ENCODE data around the gene SP9. TPM values are rescaled to one million over a fixed set of nuclear protein-coding genes. Genes with fewer than 3 reads are reported as not detected.

The SP9 gene
- total RNA-seq (not detected), polyA plus RNA-seq (not detected)
- long read RNA-seq, donor 1 = 0 reads
- long read RNA-seq, donor 2 = 0 reads
- long read RNA-seq, donor 3 = 0 reads
- long read RNA-seq, donor 4 = 0 reads
- long read RNA-seq, donor 5 = 0 reads
- long read RNA-seq, donor 6 = 0 reads
- long read RNA-seq, donor 7 = 0 reads
- long read RNA-seq, donor 8 = 0 reads
- long read RNA-seq, donor 9 = 0 reads
- long read RNA-seq, donor 10 = 0 reads

DNA sequence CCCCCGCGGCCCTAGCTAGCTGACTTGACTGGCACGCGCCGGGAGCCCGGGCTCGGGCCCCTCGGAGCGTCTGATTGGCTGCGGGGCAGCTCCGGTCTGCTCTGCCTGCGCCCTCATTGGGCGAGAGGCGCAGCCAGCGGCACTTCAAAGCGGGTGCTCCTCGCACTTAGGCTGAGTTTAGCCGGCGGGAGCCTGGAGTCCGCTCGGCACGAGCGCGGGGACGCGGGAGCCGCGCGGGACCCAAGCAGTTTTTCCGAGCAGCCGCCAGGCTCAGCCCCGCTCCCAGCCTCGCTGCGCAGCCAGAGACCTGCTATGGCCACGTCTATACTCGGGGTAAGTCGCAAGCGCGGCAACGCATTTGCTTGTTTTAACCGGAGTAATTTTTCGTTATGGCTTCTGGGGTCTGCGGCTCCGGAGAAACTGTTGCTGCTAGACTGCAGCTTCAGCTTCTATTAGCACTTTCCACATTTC, at the start of gene SP9:
SP9 (plus strand) TSS at position 174 of the 471 bp plus-strand sequence; CDS start at position 313, 139 bp downstream.
- WGBS, 4 donors = 7 to 13% (median 10%) methylated on average over 15 to 44 of the region's 44 CpGs
- peak in 1 of 7 donors; percentile 7 for DNase-seq
- no peak within 1 kb of the TSS for H3K27ac ChIP-seq
- peaks cover 7 to 37% of the 10 kb centered on the region in 2 donors for H3K4me1 ChIP-seq (replicated peaks in 1 of 2)
- H3K9me3 ChIP-seq (replicated peaks in 1 of 3) = peaks cover 0 to 5% (median 0%) of the 10 kb centered on the region in 3 donors
- H3K36me3 ChIP-seq (replicated peaks in 1 of 2) = no peaks in the 10 kb centered on the region
- H3K27me3 ChIP-seq = peaks cover 100% of the 10 kb centered on the region
- TF ChIP-seq POLR2A (IDR thresholded peaks at IDR 0.05) = no peak
- TF ChIP-seq, protein P1, sequence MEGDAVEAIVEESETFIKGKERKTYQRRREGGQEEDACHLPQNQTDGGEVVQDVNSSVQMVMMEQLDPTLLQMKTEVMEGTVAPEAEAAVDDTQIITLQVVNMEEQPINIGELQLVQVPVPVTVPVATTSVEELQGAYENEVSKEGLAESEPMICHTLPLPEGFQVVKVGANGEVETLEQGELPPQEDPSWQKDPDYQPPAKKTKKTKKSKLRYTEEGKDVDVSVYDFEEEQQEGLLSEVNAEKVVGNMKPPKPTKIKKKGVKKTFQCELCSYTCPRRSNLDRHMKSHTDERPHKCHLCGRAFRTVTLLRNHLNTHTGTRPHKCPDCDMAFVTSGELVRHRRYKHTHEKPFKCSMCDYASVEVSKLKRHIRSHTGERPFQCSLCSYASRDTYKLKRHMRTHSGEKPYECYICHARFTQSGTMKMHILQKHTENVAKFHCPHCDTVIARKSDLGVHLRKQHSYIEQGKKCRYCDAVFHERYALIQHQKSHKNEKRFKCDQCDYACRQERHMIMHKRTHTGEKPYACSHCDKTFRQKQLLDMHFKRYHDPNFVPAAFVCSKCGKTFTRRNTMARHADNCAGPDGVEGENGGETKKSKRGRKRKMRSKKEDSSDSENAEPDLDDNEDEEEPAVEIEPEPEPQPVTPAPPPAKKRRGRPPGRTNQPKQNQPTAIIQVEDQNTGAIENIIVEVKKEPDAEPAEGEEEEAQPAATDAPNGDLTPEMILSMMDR (IDR thresholded peaks at IDR 0.05) = no peak
- intact Hi-C loops (cut with DNase I) = loop anchor here in 1 of 2 donors (10.0 kb wide), 1 partner anchor 450 kb away; no protein-coding TSS in a partner anchor
- H3K4me3 ChIP-seq = no peak within 1 kb of the TSS

DNA sequence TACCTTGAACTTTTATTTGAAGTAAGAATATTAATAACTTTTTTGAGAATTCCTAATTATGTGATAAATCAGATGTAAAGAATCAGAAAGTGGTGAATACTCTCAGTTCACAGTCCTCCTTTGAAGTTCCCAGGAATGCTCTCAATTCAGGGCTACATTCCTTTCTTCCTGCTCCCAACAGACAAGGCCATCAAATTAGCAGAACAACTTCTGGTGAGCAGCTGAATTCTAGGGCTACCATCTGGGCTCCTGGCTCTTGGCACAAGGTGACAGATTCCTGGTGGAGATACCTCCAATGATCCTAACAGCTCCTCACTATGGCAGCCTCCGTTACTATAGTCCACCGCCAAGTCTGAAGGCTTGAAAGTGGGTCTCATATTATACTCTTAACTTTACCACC, 48.6 kb upstream of the SP9 start:
- intact Hi-C loops (cut with DNase I) = no loop called here
- TF ChIP-seq POLR2A (IDR thresholded peaks at IDR 0.05) = no peak
- TF ChIP-seq, protein P1 (IDR thresholded peaks at IDR 0.05) = no peak
- H3K4me1 ChIP-seq (replicated peaks in 1 of 2) = no peaks in the 10 kb centered on the region
- 79 to 93% (median 86%) methylated on average over 2 of the region's 2 CpGs for WGBS, 4 donors
- no peaks in the 10 kb centered on the region for H3K36me3 ChIP-seq (replicated peaks in 1 of 2)
- no peak overlapping the region for H3K27ac ChIP-seq
- peaks cover 10% of the 10 kb centered on the region for H3K27me3 ChIP-seq
- no peaks in the 10 kb centered on the region for H3K9me3 ChIP-seq (replicated peaks in 1 of 3)
- H3K4me3 ChIP-seq = no peak overlapping the region
- DNase-seq = no peak

DNA sequence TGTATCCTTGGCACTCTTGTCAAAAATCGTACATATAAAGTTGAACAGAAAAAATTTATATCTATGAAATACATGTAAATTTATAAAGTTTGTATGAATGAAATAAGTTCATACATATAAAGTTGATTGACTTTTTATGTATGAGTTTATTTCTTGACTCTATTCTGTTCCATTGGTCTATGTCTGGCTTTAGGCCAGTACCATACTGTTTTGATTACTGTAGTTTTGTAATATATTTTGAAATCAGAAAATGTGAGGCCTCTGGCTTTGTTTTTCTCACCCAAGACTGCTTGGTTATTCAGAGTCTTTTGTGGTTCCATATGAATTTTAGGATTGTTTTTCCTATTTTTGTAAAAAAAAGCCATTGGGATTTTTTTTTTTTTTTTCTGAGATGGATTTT, 41.8 kb upstream of the SP9 start:
- 79 to 92% (median 84%) methylated on average over 1 of the region's 1 CpG for WGBS, 4 donors
- DNase-seq = no peak
- Histone ChIP-seq H3K27ac (no peak overlapping the region), H3K4me1 (replicated peaks in 1 of 2) (no peaks in the 10 kb centered on the region), H3K36me3 (replicated peaks in 1 of 2) (no peaks in the 10 kb centered on the region), H3K4me3 (no peak overlapping the region), H3K9me3 (replicated peaks in 1 of 3) (no peaks in the 10 kb centered on the region), H3K27me3 (no peaks in the 10 kb centered on the region)
- TF ChIP-seq POLR2A (IDR thresholded peaks at IDR 0.05) = no peak
- TF ChIP-seq, protein P1 (IDR thresholded peaks at IDR 0.05) = no peak
- intact Hi-C loops (cut with DNase I) = no loop called here

DNA sequence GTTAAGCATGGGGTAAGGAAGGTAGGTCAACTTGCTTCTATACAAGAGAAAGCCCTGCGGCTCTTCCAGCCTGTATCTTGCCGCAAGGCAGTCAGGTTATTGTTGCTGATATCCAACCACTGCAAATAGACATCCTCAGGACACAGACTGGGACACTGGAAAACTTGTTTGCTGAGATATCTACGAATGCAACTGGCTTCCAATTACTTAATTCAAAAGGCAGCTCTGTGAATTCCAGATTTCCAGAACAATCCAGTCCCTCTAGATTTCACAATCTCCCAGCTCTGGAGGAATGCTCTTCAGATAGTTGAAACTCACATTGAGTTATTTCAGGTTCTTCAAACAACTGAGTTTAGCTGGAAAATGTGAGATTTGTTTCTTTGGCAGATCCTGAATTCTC, 34.6 kb upstream of the SP9 start:
- WGBS, 4 donors = 75 to 84% (median 78%) methylated on average over 3 of the region's 3 CpGs
- no peak for TF ChIP-seq POLR2A (IDR thresholded peaks at IDR 0.05)
- TF ChIP-seq, protein P1 (IDR thresholded peaks at IDR 0.05) = no peak
- Histone ChIP-seq H3K4me1 (replicated peaks in 1 of 2) (no peaks in the 10 kb centered on the region), H3K36me3 (replicated peaks in 1 of 2) (no peaks in the 10 kb centered on the region), H3K9me3 (replicated peaks in 1 of 3) (no peaks in the 10 kb centered on the region), H3K27ac (no peak overlapping the region), H3K4me3 (no peak overlapping the region), H3K27me3 (no peaks in the 10 kb centered on the region)
- DNase-seq = no peak
- intact Hi-C loops (cut with DNase I) = no loop called here

All from adrenal gland (tissue), 19 donors.